Large intestine (tissue), 3 donors: ENCODE data around the gene ALKBH3. TPM values are rescaled to one million over a fixed set of nuclear protein-coding genes. Genes with fewer than 3 reads are reported as not detected.
A peak's percentile ranks its signal among the peaks of the same experiment; 100 is the strongest.

Experiments used
- DNase-seq, 2 donors: peaks; one replicate each; pipeline versions ENCODE4 v3.0.0 to v3.0.0-alpha.2; 2013
- H3K27ac ChIP-seq: one replicate; pipeline ENCODE4 v1.5.1; 2013; ENCODE audit warnings: low read length
- H3K27me3 ChIP-seq: 2 replicates; pipeline ENCODE4 v1.6.1; 2013; ENCODE audit warnings: low read length; ENCODE audit not compliant: control insufficient read depth, insufficient read depth
- H3K36me3 ChIP-seq: 2 replicates; pipeline ENCODE4 v1.6.1; 2013; ENCODE audit warnings: low read length; ENCODE audit not compliant: control insufficient read depth, insufficient read depth
- H3K4me1 ChIP-seq: one replicate; pipeline ENCODE4 v1.6.1; 2013; ENCODE audit warnings: low read length; ENCODE audit not compliant: control insufficient read depth, insufficient read depth
- H3K4me3 ChIP-seq: one replicate; pipeline ENCODE4 v1.5.1; 2013; ENCODE audit warnings: low read length
- H3K9me3 ChIP-seq: one replicate; pipeline ENCODE4 v1.6.1; 2013; ENCODE audit warnings: mild to moderate bottlenecking, low read depth, low read length, moderate library complexity; ENCODE audit not compliant: control insufficient read depth
- WGBS: methylation state at CpG from one replicate; pipeline ENCODE4 v1.1.5; 2013; ENCODE audit warnings: low lambda C conversion rate; ENCODE audit not compliant: insufficient coverage; 5-methylcytosine and 5-hydroxymethylcytosine counted together
- polyA plus RNA-seq: library from polyadenylated mRNA; unstranded; fragments of 120-200 nt; gene quantifications from one replicate; pipeline ENCODE4 v1.2.1, GENCODE V29; 2013

Gene ALKBH3
- polyA plus RNA-seq, 1 donor: 32.4 TPM

DNA sequence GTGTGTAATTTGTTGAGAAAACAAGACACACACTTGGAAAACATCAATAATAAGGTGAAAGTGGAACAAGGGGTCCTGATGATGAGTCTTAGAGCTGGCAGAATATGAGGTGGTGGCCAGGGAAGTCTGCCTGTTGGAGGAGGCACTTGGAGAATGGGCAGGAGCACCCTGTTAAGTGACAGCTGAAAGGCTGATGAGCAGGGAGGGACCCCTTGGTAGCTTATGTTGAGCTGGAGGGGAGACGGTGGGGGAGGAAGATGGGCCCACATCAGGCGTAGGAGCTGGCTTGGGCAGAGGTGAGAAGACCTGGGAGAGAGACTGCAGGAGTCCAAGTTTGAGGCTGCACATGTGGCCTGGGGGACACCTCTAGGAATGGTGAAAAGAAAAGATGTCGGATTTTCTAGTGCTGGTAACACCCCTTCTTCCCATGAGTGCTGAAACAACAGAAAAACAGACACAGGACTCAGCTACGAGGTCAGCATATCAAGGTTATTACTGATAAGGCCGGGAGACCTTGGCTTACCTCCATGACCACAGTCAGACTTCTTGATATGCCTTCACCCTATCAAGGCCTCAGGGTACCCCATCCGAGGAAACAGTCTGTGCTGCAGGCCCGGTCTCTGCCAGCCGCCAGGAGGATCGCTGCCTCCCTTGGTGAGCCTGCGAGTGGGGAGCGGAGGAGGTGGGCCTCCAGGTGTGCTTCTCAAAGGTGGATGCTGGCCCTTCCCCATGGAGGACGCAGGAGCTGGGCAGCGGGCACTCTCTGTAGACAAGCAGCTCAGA lies 47.5 kb downstream of the ALKBH3 start:
- peaks cover 24% of the 10 kb centered on the region for H3K4me1 ChIP-seq
- H3K36me3 ChIP-seq: peaks cover 2% of the 10 kb centered on the region
- peaks cover 5% of the 10 kb centered on the region for H3K9me3 ChIP-seq
- no CpG with 5 or more reads among the region's 13 CpGs for WGBS
- peaks cover under 1% of the 10 kb centered on the region for H3K27me3 ChIP-seq
- no peak for DNase-seq
- no peak overlapping the region for H3K4me3 ChIP-seq
- H3K27ac ChIP-seq: no peak overlapping the region

DNA sequence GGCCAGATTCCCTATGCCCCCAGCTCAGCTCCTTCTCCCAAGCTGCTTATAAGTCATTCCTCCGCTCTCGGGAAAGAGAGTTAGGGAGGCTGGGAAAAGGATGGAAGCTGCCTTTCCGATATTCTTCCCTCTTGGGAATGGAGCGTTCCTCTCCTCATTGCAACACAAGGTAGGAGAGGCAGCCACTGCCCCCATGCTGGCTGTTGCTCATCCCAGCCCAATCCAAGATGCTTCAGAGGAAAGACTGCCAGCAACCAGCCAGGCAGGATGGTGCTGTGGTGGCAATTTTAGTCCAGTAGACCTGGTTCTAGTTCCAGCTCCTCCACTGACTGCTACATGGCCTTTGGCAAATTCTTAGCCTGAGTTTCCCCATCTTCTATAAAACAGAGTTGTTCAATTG lies 48.1 kb downstream of the ALKBH3 start:
- H3K36me3 ChIP-seq: peaks cover 2% of the 10 kb centered on the region
- no CpG with 5 or more reads among the region's 4 CpGs for WGBS
- H3K9me3 ChIP-seq: peaks cover 5% of the 10 kb centered on the region
- peaks cover 7% of the 10 kb centered on the region for H3K27me3 ChIP-seq
- no peak for DNase-seq
- H3K27ac ChIP-seq: no peak overlapping the region
- H3K4me1 ChIP-seq: peaks cover 29% of the 10 kb centered on the region
- no peak overlapping the region for H3K4me3 ChIP-seq

DNA sequence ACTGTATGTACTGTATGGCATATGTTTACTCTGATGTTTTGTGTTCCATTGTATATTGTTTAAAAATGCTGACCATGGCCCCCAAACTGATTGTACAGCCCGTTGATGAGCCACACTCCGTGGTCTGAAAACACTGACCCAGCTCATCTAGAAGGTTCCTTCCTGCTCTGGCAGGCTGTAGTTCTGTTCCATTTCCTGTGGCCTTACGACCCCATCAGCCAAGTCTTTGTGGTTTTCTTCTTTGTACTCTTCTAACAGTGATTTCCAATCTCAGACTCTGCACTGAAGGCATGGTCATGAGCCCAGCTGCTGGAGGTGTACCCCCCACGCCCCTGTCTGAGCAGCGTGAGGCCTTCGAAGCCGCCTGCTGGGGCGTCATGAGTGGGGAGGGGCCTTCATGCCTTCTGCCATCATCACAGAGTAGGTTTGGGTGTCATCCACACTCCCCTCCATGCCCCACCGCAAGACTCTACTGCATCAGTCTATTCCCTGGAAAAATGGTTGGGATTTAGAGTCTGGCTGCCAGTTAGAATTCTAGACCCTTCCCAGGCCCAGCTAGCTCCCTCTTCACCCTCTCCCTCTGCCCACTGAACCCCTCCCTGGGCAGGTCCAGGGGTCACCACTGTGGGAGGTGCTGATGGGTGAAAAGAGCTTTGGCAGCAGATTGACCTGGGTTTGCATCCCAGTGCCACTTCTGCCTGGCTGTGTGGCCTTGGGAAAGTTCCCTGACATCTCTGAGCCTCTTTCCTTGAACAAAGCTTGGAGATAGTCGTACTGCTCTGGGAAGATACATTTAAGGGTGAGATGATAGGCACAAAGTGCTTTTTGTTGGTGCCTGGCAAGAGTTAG lies 50.5 kb downstream of the ALKBH3 start:
- no peak for DNase-seq
- Histone ChIP-seq H3K9me3 (no peaks in the 10 kb centered on the region), H3K4me3 (no peak overlapping the region), H3K36me3 (no peaks in the 10 kb centered on the region), H3K27ac (no peak overlapping the region), H3K27me3 (peaks cover 24% of the 10 kb centered on the region), H3K4me1 (peaks cover 12% of the 10 kb centered on the region)
- WGBS: no CpG with 5 or more reads among the region's 10 CpGs

DNA sequence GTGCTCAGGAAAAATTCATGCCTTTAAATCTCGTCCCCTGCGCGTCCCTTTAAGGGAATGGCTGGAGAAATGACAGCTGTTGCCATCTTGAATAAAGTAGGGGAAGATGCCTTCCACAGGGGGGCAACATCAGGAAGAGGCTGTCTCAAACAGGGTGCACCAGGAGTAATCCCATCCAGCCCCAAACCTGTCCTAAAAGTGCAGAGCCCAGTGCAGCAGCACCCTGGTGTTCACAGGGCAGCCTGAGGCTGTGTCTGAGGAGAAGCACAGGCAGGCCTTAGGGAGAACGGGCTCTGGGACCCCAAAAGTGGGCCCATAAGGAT lies 51.0 kb downstream of the ALKBH3 start:
- Histone ChIP-seq H3K4me3 (no peak overlapping the region), H3K27me3 (peaks cover 24% of the 10 kb centered on the region), H3K27ac (no peak overlapping the region), H3K4me1 (peaks cover 9% of the 10 kb centered on the region), H3K9me3 (no peaks in the 10 kb centered on the region), H3K36me3 (no peaks in the 10 kb centered on the region)
- WGBS: no CpG with 5 or more reads among the region's 4 CpGs
- DNase-seq: no peak

DNA sequence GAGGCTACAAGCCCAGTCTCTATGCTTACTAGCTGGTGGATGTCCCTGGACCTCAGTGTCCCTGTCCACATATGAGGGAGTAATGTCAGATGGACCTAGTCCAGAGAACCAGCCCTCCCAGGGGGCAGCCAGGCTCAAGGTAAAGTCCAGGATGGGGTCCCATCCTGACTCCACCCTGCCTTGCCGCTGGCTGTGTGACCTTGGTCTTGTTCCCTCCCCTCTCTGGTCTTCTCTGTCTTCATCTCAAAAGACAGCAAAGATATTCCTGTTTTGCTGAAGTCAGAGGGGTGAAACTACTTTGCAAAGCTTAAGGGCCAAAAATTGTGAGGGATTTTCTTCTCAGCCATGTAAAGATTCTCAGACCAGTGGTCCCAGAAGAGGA lies 52.6 kb downstream of the ALKBH3 start:
- H3K27ac ChIP-seq: peak overlapping the region; percentile 27
- H3K36me3 ChIP-seq: no peaks in the 10 kb centered on the region
- peaks cover 30% of the 10 kb centered on the region for H3K27me3 ChIP-seq
- WGBS: no CpG with 5 or more reads among the region's 1 CpG
- no peak for DNase-seq
- H3K4me3 ChIP-seq: no peak overlapping the region
- H3K9me3 ChIP-seq: no peaks in the 10 kb centered on the region
- H3K4me1 ChIP-seq: peaks cover 9% of the 10 kb centered on the region

DNA sequence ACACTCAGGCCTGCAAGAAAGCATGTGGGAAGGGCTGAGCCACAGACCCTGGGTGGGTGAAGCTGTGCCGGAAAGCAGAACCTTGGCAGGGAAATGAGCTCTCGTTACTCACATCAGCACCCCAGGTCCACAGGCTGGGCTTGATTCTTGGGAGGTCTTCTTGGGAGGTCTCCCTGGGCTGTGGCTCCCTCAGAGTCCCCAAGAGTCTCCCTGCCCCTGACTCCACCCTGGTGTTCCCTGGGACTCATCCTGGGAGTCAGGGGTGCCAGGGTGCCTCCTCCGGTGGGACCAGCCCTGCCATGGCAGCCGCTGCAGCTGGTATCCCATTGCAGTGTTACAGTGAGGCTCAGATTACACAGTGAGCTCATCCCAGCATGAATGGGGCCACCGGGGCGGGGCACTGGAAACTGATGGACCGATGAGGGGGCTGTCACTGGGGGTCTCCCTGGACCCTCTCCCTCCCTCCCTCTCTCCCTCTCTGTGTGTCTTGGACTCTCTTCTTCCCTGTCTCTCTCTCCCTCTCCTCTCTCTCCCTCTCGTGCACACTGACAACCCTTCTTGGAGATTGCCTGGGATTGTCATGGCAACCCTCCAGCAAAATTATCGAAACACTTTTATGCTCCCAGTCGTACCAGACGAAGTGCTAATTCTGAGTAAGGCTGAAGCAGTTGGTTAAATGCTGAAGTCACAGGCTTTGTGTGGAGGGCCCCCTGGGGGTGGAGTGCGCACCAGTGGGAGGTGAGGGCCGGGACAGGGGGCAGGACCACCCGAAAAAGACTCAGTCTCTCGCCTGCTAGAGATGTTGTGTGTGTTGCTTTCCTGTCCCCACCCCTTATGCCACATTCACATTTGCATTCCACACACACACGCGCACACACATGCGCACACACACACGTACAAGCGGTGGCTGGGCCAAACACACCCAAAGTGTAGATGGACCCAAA lies 53.2 kb downstream of the ALKBH3 start:
- H3K27ac ChIP-seq: peak overlapping the region; percentile 27
- WGBS: no CpG with 5 or more reads among the region's 20 CpGs
- peaks cover 33% of the 10 kb centered on the region for H3K27me3 ChIP-seq
- H3K4me3 ChIP-seq: no peak overlapping the region
- H3K9me3 ChIP-seq: no peaks in the 10 kb centered on the region
- H3K4me1 ChIP-seq: peaks cover 9% of the 10 kb centered on the region
- no peaks in the 10 kb centered on the region for H3K36me3 ChIP-seq
- DNase-seq: peak in 1 of 2 donors; percentile 32

DNA sequence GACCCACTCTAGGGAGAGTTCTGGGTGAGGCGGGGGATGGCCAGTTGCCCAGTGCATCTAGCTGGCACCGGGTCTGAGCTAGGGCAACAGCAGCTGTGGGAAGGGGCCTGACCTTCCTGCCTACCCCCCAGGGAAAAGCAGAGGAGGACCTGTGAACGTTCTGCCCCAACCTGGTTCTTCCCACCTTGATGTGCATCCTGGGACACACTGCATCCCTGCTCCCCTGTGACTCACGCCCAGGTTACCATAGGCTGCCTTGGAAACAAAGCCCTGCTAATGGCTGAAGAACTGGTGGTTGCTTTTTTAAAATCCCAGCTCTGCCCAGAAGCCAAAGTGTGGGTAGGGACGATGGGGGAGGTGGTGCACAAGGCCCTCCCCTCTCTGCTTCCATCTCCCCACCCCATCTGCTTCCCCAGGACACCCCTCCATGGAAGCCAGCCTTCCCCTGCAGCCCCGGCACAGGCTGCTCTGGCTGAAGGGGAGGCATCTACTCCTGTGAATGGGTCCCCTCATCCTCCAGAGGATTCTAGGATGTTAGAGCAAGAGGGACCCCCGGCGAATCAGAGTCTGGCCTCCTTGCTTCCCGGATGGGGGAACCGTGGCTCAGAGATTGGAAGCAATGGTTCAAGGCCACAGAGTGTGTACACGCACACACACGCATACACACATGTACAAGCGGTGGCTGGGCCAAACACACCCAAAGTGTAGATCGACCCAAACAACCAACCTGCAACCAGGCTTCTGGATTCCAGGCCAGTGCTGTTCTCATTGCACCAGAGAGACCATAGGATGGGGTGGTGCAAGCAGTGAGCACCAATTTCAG lies 54.2 kb downstream of the ALKBH3 start:
- no peaks in the 10 kb centered on the region for H3K9me3 ChIP-seq

DNA sequence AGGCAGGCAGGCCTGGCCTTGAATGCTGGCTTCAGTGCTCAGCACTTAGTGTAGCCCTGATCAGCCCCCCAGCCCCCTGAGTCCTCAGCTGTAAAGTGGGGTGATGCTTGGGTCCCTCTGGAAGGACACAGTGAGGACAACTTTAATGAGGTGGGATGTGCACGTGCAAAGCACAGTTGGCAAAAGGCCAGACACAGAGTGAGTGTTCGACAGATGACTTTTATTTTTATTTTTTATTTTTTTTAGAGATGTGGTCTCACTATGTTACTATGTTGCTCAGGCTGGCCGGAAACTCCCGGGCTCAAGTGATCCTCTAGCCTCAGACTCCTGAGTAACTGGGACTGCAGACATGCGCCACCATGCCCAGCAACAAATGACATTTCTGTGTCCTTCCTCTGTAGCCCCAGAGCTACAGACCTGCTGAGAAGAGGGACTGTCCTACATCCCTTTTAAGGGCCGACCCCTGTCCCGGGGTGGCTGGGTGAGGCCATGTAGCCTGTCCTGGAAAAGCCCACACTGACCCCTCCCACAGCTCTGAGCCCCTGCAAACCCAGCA lies 54.9 kb downstream of the ALKBH3 start:
- Histone ChIP-seq H3K4me3 (no peak overlapping the region), H3K9me3 (no peaks in the 10 kb centered on the region), H3K4me1 (peaks cover 9% of the 10 kb centered on the region), H3K36me3 (no peaks in the 10 kb centered on the region), H3K27me3 (peaks cover 37% of the 10 kb centered on the region), H3K27ac (no peak overlapping the region)
- DNase-seq: no peak
- WGBS: no CpG with 5 or more reads among the region's 7 CpGs

More for the DNA sequence above, 54.2 kb downstream of the ALKBH3 start:
- Histone ChIP-seq H3K4me3 (no peak overlapping the region), H3K4me1 (peaks cover 9% of the 10 kb centered on the region), H3K36me3 (no peaks in the 10 kb centered on the region), H3K27me3 (peaks cover 36% of the 10 kb centered on the region), H3K27ac (no peak overlapping the region)
- DNase-seq: no peak
- WGBS: no CpG with 5 or more reads among the region's 14 CpGs

DNA sequence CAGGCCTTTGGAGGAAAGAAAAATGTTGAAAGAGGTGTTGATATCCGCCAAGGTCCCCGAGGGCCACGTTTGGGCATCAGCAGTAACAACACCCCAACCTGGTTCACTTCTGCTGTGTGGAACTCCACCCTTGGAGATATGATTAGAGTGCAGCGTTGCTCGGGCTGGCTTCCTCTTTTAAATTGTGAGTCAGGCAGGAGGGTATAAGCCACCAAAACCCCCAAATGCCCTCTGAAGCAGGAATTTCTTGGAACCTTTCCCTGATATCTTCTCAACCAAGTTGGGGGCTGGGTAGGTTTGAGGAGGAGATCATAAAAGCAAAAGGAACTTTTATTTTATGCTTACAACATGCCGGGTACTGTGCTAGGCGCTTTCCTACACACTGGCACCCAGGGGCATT lies 55.4 kb downstream of the ALKBH3 start:
- no peak overlapping the region for H3K27ac ChIP-seq
- no peak overlapping the region for H3K4me3 ChIP-seq
- H3K36me3 ChIP-seq: no peaks in the 10 kb centered on the region
- DNase-seq: no peak
- WGBS: no CpG with 5 or more reads among the region's 7 CpGs
- peaks cover 42% of the 10 kb centered on the region for H3K27me3 ChIP-seq
- H3K9me3 ChIP-seq: no peaks in the 10 kb centered on the region
- H3K4me1 ChIP-seq: peaks cover 9% of the 10 kb centered on the region
